GM23338 (cell line): ENCODE results near the gene WDR11. TPM values are rescaled to one million over a fixed set of nuclear protein-coding genes. Genes with fewer than 3 reads are reported as not detected.

Experiments
- ATAC-seq: fragments of 200-7000 bp; cut with Tn5 transposase; 3 replicates; pipeline ENCODE4 v1.9.1; 2020
- DNase-seq: peaks from one replicate; pipeline ENCODE4 v3.0.0-alpha.2; 2015; ENCODE audit warnings: low spot score
- H2AFZ ChIP-seq: fragments of 200-600 bp; sonication (generic); 2 replicates; pipeline ENCODE4 v1.8.0; 2016; ENCODE audit warnings: antibody characterized with exemption, mild to moderate bottlenecking, moderate library complexity
- H3F3A ChIP-seq: fragments of 200-600 bp; sonication (generic); replicated peaks from 2 replicates; pipeline ENCODE4 v1.8.0; 2017; ENCODE audit warnings: antibody characterized with exemption, mixed run types, low read depth
- H3K27ac ChIP-seq: fragments of 200-600 bp; sonication (generic); 2 replicates; pipeline ENCODE4 v1.6.1; 2016; ENCODE audit warnings: low read depth
- H3K27me3 ChIP-seq: fragments of 200-600 bp; sonication (generic); 2 replicates; pipeline ENCODE4 v1.8.0; 2016; ENCODE audit warnings: mild to moderate bottlenecking, mixed run types, moderate library complexity; ENCODE audit not compliant: insufficient read depth
- H3K36me3 ChIP-seq: fragments of 200-600 bp; sonication (generic); 2 replicates; pipeline ENCODE4 v1.8.0; 2016; ENCODE audit warnings: mild to moderate bottlenecking; ENCODE audit not compliant: insufficient read depth
- H3K4me1 ChIP-seq: fragments of 200-600 bp; sonication (generic); 2 replicates; pipeline ENCODE4 v1.8.0; 2016; ENCODE audit warnings: mild to moderate bottlenecking, moderate library complexity; ENCODE audit not compliant: insufficient read depth
- H3K4me2 ChIP-seq: fragments of 200-600 bp; sonication (generic); 2 replicates; pipeline ENCODE4 v1.7.1; 2017; ENCODE audit warnings: mixed run types
- H3K4me3 ChIP-seq: fragments of 200-600 bp; sonication (generic); 2 replicates; pipeline ENCODE4 v1.6.1; 2016; ENCODE audit warnings: mixed run types
- H3K79me2 ChIP-seq: fragments of 200-600 bp; sonication (generic); replicated peaks from 2 replicates; pipeline ENCODE4 v1.8.0; 2017; ENCODE audit warnings: mild to moderate bottlenecking; ENCODE audit not compliant: insufficient read depth
- H3K9me2 ChIP-seq: fragments of 200-600 bp; sonication (generic); 2 replicates; pipeline ENCODE4 v1.8.0; 2017; ENCODE audit not compliant: insufficient read depth
- H4K20me1 ChIP-seq: fragments of 200-600 bp; sonication (generic); replicated peaks from 2 replicates; pipeline ENCODE4 v1.8.0; 2017; ENCODE audit warnings: mild to moderate bottlenecking; ENCODE audit not compliant: insufficient read depth
- H3K27ac Mint-ChIP-seq: 2 replicates; pipeline ENCODE4 v1.8.0; 2020; ENCODE audit warnings: inconsistent platforms, mild to moderate bottlenecking, moderate library complexity, mixed read lengths
- H3K27me3 Mint-ChIP-seq: 3 replicates; pipeline ENCODE4 v1.8.0; 2022; ENCODE audit warnings: low read depth, mild to moderate bottlenecking, moderate library complexity, mixed read lengths, inconsistent platforms; ENCODE audit not compliant: insufficient read depth, poor library complexity
- H3K36me3 Mint-ChIP-seq: 3 replicates; pipeline ENCODE4 v1.8.0; 2021; ENCODE audit warnings: low read depth, mild to moderate bottlenecking, inconsistent platforms, moderate library complexity, mixed read lengths
- H3K4me1 Mint-ChIP-seq: 3 replicates; pipeline ENCODE4 v1.8.0; 2020; ENCODE audit warnings: mild to moderate bottlenecking, inconsistent platforms, mixed read lengths
- H3K4me3 Mint-ChIP-seq: 3 replicates; pipeline ENCODE4 v1.8.0; 2021; ENCODE audit warnings: moderate library complexity, mild to moderate bottlenecking, inconsistent platforms, mixed read lengths
- H3K9me3 Mint-ChIP-seq: 3 replicates; pipeline ENCODE4 v1.8.0; 2020; ENCODE audit warnings: moderate library complexity, mild to moderate bottlenecking, inconsistent platforms, mixed read lengths
- CREB1 ChIP-seq: fragments of 250-450 bp; sonication (Bioruptor Pico); IDR thresholded peaks from 2 replicates; pipeline ENCODE4 v1.5.0; 2020; ENCODE audit warnings: low read depth, mild to moderate bottlenecking, moderate library complexity
- CTCF ChIP-seq, 2 experiments: fragments of 200-600 bp in 1 of 2; sonication (generic) in 1 of 2; conservative IDR thresholded peaks; 2 replicates each; pipeline versions ENCODE4 v1.5.1 to v1.6.1; 2016 to 2017; ENCODE audit warnings: antibody characterized with exemption in 2 of 2, low read depth in 2 of 2, mild to moderate bottlenecking in 2 of 2, moderate library complexity in 1 of 2
- EZH2 ChIP-seq: fragments of 200-600 bp; sonication (generic); IDR thresholded peaks from one replicate; pipeline ENCODE4 v1.8.0; 2017; ENCODE audit warnings: antibody characterized with exemption, mild to moderate bottlenecking, low read depth; ENCODE audit not compliant: unreplicated experiment
- EZH2phosphoT487 ChIP-seq: fragments of 200-600 bp; sonication (generic); IDR thresholded peaks from one replicate; pipeline ENCODE4 v1.8.1; 2018; ENCODE audit warnings: antibody characterized with exemption; ENCODE audit not compliant: unreplicated experiment
- NANOG ChIP-seq: IDR thresholded peaks from 2 replicates; pipeline ENCODE4 v1.6.1; 2016; ENCODE audit warnings: antibody characterized with exemption, borderline replicate concordance
- POLR2AphosphoS5 ChIP-seq: IDR thresholded peaks from 2 replicates; pipeline ENCODE4 v1.6.1; 2016; ENCODE audit warnings: antibody characterized with exemption, low read depth
- STAT1 ChIP-seq: IDR thresholded peaks from one replicate; pipeline ENCODE4 v1.6.1; 2016; ENCODE audit warnings: antibody characterized with exemption; ENCODE audit not compliant: unreplicated experiment
- ZNF114 ChIP-seq: fragments of 250-450 bp; sonication (Bioruptor Pico); IDR thresholded peaks from 2 replicates; pipeline ENCODE4 v1.5.0; 2020; ENCODE audit warnings: mild to moderate bottlenecking, moderate library complexity
- ZNF331 ChIP-seq: fragments of 250-450 bp; sonication (Bioruptor Pico); IDR thresholded peaks from 2 replicates; pipeline ENCODE4 v1.5.0; 2020; ENCODE audit warnings: low read depth, mild to moderate bottlenecking, moderate library complexity
- ZNF462 ChIP-seq: fragments of 250-450 bp; sonication (Bioruptor Pico); IDR thresholded peaks from 2 replicates; pipeline ENCODE4 v1.5.0; 2020; ENCODE audit warnings: mild to moderate bottlenecking, moderate library complexity
- polyA plus RNA-seq: library from polyadenylated mRNA; unstranded; fragments of >200 nt; fragmentation: Nextera tagmentation; extraction: Ambion mirVana; gene quantifications from 2 replicates; pipeline ENCODE4 v1.2.1, GENCODE V29; 2016
- total RNA-seq: library from RNA; depleted of rRNA; stranded (reverse); fragments of >200 nt; shearing (Covaris generic); gene quantifications from 2 replicates; pipeline ENCODE4 v1.2.3, GENCODE V29; 2014

WDR11 gene
- total and polyA plus RNA-seq, 2 experiments from 2014 or later: 19.7 to 74.4 TPM

GRCh38 chr10:120824881-120825309, 26.3 kb upstream of the WDR11 start (continued):
- TF ChIP-seq CTCF (conservative IDR thresholded peaks at IDR 0.05; ENCODE audit: low read depth in 2 of 2) (peak; percentile 83 to 84), ZNF331 (CRISPR knock-in tag) (peak; percentile 15; the same call in 1 of the 2 replicates)

- H4K20me1 ChIP-seq: no peaks in the 10 kb centered on the region
- peaks cover 23% of the 10 kb centered on the region for H3K4me1 Mint-ChIP-seq
- H3K27ac Mint-ChIP-seq: no peak overlapping the region
- no peaks in the 10 kb centered on the region for H3K27me3 Mint-ChIP-seq
- H3K4me3 ChIP-seq: no peak overlapping the region
- TF ChIP-seq ZNF114 (CRISPR knock-in tag): no peak
- no peak for TF ChIP-seq EZH2
- no peak for TF ChIP-seq CREB1 (CRISPR knock-in tag)
- no peak for TF ChIP-seq POLR2AphosphoS5
- TF ChIP-seq NANOG: no peak
- DNase-seq (no peak), ATAC-seq (peak; percentile 47)
- H3K4me1 ChIP-seq: peaks cover 19% of the 10 kb centered on the region; the same call in 1 of the 2 replicates
- no peaks in the 10 kb centered on the region for H3K27me3 ChIP-seq
- no peaks in the 10 kb centered on the region for H3K36me3 ChIP-seq
- no peak overlapping the region for H3K27ac ChIP-seq
- 0 out of 2 replicates have a peak, but pooled peaks cover 4% of the 10 kb centered on the region for H3K9me2 ChIP-seq
- H3K9me3 Mint-ChIP-seq: no peaks in the 10 kb centered on the region
- no peak overlapping the region for H3K4me3 Mint-ChIP-seq
- 0 out of 2 replicates have a peak overlapping the region, but pooled peaks have one; percentile 19 for H3K4me2 ChIP-seq
- H3F3A ChIP-seq: no peaks in the 10 kb centered on the region
- H2AFZ ChIP-seq: no peak overlapping the region
- no peaks in the 10 kb centered on the region for H3K36me3 Mint-ChIP-seq
- H3K79me2 ChIP-seq: no peaks in the 10 kb centered on the region
Observed at GRCh38 chr10:120825878-120826769, 25.0 kb upstream of the WDR11 start.

- 0 out of 2 replicates have a peak, but pooled peaks cover 4% of the 10 kb centered on the region for H3K9me2 ChIP-seq
- no peak overlapping the region for H3K27ac ChIP-seq
- no peaks in the 10 kb centered on the region for H3K9me3 Mint-ChIP-seq
- no peak overlapping the region for H3K4me2 ChIP-seq
- no peak overlapping the region for H3K27ac Mint-ChIP-seq
- no peaks in the 10 kb centered on the region for H4K20me1 ChIP-seq
- H3K4me3 Mint-ChIP-seq: no peak overlapping the region
- DNase-seq (no peak), ATAC-seq (no peak)
- no peak overlapping the region for H3K4me3 ChIP-seq
- H2AFZ ChIP-seq: no peak overlapping the region
- no peaks in the 10 kb centered on the region for H3K27me3 ChIP-seq
- H3K27me3 Mint-ChIP-seq: no peaks in the 10 kb centered on the region
- no peaks in the 10 kb centered on the region for H3F3A ChIP-seq
- no peaks in the 10 kb centered on the region for H3K79me2 ChIP-seq
- no peaks in the 10 kb centered on the region for H3K36me3 ChIP-seq
- no peaks in the 10 kb centered on the region for H3K36me3 Mint-ChIP-seq
- H3K4me1 Mint-ChIP-seq: peaks cover 23% of the 10 kb centered on the region
- peaks cover 19% of the 10 kb centered on the region; the same call in 1 of the 2 replicates for H3K4me1 ChIP-seq
- TF ChIP-seq CREB1 (CRISPR knock-in tag) (no peak), ZNF331 (CRISPR knock-in tag) (no peak), EZH2 (no peak), ZNF462 (CRISPR knock-in tag) (no peak), EZH2phosphoT487 (no peak), STAT1 (no peak)
Observed at GRCh38 chr10:120827251-120827875, 23.8 kb upstream of the WDR11 start.
